AML-193 (cell line): ENCODE measurements around the gene EGLN2.
A peak's percentile ranks its signal among the peaks of the same experiment; 100 is the strongest.
"Not testable (repeated sequence)": the region's sequence is repeated elsewhere in the genome, so short reads cannot be mapped to it uniquely, and the experiment has no call there.

Experiments
- DNase-seq, 2 experiments: peaks; one replicate each; lab custom pipeline; 2025; lab: John Stamatoyannopoulos, UW

Gene EGLN2

DNA sequence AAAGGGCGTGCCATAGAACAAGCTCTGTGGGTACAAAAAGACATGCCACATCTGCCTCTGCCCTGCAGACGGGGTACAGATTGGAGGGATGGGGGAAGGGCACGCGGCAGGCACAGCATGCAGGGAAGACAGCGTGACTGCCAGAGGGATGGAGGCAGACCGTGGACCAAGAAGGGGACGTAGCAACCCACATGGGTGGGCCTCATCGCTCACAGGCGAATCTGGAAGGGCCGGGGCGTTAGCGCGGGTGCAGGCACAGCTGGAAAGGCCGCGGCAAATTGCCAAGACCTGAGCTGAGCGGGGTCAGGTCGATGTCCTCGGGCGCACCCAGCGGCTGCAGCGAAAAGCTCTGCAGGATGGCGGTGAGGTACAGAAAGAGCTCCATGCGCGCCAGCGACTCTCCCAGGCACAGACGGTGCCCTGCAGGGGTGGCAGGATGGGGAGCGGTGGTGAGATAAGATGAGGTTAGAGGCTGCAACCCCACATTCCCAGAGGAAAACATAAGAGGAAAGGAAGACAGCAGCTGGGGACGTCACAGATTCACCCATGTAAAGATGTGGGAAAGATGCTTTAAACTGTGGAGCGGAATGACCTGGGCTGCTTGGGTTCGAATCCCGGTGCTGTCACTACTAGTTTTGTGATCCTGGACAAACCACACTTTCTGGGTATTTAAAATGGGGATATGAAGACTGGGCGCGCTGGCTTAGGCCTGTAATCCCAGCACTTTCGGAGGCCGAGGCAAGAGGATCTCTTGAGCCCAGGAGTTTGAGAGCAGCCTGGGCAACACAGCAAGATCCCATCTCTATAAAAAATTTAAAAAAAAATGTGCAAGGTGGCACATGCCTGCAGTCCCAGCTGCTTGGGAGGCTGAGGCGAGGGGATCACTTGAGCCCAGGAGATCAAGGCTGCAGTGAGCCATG lies 19.7 kb downstream of the EGLN2 start:
- DNase-seq: not testable (repeated sequence)

DNA sequence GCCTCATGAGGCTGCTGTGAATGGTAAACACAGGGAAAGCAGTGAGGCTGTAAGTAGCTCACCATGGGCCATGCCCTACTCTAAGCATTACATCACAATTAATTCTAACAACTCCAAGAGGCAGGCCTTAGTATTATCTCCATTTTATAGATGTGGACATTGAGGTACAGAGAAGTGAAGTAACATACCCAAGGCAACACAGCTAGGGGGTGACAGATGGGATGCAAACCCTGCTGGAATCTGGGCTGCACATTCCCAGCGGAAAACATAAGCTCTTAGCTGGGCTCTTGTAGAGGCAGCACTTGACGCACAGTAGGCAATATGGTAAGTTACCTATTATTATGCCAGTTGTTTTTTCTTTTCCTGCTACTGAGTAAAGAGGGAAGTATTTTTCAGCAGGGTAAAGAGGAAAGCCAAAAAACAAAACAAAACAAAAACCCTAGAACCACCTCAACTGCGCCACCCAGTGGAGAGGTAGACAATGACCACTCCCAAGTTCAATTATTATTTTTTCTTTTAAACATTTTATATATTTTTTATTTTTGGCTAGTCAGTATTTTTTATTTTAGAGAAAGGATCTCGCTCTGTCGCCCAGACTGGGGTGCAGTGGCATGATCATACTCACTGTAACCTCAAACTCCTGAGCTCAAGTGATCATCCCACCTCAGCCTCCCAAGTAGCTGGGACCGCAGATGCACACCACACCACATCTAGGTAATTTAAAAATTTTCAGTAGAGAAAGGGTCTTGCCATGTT lies 20.7 kb downstream of the EGLN2 start:
- DNase-seq: peak; percentile 44 to 53

DNA sequence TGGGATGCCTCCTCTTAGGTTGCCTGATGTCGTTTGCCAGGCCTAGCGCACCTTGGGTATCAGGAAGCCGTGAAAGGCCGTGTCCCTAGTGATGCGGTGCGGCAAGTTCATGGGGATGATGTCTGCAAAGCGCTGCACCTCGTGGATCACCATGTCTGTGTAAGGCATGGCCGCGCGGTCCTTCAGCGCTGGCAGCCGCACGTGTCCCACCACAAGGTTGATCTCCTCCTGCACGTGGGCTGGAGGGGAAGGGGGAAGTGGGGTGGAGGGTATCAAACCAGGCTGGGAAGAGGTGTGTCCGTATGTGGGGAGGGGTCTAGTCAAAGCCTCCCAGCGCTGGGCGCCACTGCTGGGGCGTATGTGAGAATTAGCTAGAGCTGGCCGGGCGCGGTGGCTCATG lies 23.2 kb downstream of the EGLN2 start:
- no peak for DNase-seq

DNA sequence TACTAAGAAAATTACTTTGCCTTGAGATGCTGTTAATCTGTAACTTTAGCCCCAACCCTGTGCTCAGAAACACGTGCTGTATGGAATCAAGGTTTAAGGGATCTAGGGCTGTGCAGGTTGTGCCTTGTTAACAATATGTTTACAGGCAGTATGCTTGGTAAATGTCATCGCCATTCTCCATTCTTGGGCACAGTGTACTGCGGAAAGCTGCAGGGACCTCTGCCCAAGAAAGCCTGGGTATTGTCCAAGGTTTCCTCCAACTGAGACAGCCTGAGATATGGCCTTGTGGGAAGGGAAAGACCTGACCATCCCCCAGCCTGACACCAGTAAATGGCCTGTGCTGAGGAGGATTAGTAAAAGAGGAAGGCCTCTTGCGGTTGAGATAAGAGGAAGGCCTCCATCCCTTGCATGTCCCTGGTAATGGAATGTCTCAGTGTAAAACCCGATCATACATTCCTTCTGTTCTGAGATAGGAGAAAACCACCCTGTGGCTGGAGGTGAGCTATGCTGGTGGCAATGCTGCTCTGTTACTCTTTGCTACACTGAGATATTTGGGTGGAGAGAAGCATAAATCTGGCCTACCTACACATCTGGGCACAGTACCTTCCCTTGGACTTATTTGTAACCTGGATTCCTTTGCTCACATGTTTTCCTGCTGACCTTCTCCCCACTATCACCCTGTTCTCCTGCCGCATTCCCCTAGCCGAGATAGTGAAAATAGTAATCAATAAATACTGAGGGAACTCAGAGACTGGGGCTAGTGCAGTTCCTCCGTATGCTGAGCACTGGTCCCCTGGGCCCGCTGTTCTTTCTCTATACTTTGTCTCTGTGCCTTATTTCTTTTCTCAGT lies 23.9 kb downstream of the EGLN2 start:
- peak; percentile 58 to 65 for DNase-seq

DNA sequence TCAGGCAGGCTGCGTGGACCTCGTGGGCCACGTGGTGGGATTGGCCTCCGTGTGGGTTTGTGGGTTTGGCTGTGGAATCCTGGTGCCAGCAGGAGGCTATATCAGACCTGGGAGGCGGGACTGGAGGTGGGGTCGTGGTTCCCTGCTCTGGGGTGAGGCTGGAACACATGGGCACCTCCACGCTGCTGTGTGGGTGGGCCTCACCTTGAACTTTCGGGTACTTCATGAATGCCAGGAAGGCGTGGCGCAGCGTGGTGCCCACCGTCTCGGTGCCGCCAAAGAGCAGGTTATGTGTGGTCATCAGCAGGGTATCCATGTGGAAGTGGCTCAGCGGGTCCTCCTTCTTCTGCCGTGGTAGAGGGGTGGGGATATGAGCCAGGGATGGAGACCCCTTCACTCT lies 25.9 kb downstream of the EGLN2 start:
- not testable (repeated sequence) for DNase-seq

DNA sequence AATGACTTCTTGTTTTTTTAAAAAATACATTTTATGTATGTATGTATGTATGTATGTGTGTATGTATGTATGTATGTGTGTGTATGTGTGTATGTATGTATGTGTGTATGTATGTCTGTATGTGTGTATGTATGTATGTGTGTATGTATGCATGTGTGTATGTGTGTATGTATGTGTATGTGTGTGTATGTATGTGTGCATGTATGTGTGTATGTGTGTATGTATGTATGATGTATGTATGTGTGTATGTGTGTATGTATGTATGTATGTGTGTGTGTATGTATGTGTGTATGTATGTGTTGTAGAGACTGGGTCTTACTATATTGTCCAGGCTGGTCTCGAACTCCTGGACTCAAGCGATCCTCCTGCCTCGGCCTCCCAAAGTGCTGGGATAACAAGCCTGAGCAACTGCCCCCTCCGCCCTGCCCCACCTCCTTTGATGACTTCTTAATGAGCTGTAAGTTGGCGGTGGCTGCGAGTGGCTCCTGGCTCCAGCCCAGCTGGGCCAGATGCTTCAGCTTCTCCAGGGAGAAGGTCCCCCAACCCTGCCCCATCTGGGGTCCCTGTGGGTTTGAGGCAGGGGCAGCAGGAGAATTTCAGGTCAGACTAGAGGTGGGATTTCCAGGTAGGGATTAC lies 26.6 kb downstream of the EGLN2 start:
- not testable (repeated sequence) for DNase-seq

DNA sequence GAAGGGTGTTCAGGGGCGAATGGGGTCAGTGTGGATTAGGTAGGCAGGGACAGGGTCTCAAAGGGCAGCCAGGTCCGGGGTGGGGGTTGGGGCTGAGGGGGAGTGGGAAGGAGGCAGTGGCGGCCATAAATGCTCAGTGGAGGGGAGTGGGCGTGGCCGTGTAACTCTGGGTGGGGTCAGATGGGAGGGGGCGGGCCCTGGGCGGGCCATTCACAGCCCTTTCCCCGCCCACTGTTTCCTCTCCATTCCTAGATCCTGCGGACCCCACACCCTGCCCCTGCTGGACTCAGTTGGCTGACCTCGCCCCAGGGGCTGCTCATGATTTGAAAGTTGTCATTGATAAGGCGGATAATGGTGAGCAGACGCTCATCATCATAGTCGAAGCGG lies 27.3 kb downstream of the EGLN2 start:
- not testable (repeated sequence) for DNase-seq

DNA sequence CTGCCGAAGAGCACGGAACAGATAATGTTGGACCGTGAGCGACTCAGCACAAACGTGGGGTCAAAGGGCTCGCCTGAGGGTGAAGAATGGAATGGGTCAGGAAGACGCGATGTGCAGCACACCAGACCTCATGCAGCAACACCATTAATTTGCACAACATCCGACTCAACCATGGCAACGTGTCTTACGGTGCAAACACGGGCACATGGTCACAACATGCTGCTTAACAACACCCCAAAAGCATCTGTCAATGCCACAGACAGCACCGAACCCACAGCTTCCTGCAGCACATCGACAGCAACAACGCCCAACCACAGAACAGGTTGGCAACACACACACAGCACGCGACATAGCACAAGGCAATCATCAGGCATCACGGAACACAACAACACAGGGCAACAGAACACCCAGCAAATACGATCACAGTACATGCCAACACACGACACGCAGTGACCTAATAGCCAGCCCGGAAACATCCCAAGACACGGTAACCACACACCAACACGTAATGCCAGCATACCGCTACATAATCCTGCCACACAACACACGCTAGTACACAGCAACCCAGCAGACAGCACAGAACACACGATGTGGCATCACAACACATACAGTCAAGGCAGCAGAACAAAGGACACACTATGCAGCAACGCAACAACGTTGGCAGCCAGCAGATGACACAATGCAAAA lies 27.9 kb downstream of the EGLN2 start:
- not testable (repeated sequence) for DNase-seq

DNA sequence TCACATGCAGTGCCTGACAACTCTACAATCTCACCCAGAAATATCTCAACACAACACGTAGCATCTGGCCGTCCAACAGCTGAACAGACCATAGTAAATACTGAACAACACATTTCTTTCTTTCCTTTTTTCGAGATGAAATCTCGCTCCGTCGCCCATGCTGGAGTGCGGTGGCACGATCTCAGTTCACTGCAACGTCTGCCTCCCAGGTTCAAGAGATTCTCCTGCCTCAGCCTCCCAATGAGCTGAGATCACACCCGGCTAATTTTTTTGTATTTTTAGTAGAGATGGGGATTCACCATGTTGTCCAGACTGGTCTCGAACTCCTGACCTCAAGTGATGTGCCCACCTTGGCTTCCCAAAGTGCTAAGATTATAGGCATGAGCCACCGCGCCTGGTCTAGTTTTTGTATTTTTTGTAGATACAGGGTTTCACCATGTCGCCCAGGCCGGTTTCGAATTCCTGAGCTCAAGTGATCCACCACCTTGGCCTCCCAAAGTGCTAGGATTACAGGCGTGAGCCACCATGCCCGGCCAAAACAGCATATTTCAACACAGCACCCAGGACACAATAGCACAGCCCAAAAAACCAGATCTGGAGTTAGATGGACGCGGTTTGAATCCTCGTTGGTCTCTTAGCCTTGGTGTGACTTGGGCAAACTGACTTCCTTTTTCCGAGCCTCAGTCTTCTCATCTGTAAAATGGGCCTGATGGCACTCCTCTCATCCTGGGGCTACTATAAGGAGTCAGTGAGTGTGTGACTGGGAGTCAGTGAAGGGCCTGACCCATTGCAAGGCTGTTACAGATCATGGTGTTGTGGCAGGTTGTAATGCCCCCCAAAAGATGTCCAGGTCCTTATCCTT lies 28.6 kb downstream of the EGLN2 start:
- no peak for DNase-seq

DNA sequence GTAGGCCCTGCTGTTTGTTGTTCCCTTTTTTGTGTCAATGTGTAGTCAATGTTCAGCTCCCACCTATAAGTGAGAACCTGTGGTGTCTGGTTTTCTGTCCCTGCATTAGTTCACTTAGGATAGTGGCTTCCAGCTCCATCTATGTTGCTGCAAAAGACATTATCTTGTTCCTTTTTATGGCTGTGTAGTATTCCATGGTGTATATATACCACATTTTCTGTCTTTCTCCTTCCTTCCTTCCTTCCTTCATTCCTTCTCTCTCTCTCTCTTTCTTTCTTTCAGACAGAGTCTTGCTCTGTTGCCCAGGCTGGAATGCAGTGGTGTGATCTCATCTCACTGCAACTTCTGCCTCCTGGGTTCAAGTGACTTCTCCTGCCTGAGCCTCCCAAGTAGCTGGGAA lies 30.2 kb downstream of the EGLN2 start:
- no peak for DNase-seq

DNA sequence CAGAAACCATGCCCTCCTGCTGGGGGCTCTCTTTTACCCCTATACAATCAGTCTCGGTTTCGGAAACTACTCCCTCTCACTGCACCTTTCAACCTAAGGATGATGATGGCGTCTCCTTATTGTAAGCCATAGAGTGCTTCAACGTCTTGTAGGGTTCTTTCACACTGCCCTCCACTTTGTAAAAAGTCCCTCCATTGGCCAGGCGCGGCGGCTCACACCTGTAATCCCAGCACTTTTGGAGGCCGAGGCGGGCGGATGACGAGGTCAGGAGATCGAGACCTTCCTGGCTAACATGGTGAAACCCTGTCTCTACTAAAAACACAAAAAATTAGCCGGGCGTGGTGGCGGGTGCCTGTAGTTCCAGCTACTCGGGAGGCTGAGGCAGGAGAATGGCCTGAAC lies 31.8 kb downstream of the EGLN2 start:
- not testable (repeated sequence) for DNase-seq

DNA sequence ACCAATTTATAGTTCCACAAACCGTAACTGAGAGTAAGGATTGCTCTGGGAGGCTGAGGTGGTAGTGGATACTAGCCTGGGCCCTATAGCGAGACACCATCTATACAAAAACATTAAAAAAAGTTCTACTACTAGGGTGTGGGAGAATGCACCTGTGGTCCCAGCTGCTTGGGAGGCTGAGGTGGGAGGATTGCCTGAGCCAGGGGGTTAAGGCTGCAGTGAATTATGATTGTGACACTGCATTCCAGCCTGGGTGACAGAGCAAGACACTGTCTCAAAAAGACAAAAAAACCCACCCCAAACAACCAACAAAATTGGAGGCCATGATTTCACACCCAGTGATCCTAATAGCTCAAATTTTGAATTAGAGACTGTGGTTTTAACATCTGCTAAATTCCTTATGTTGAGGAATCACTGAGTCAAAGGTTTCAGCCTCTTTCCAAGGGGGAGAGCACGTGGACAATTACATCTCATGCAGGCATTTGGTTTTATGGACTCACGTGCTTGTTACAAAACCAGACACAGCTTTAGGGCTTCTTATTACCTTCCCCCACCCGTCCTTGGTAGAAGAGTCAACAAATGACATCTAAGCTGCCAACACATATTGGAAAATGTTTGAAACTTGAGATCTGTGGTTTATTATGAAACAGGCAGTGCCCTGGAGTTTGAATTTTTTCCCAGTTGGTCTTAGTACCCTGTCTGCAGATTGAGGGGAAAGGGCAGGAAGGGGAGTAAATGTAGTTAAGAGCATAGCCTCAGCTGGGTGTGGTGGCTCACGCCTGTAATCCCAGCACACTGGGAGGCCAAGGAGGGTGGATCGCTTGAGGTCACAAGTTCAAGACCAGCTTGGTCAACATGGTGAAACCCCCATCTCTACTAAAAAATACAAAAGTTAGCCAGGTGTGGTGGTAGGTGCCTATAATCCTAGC lies 32.8 kb downstream of the EGLN2 start:
- peak; percentile 58 to 66 for DNase-seq

DNA sequence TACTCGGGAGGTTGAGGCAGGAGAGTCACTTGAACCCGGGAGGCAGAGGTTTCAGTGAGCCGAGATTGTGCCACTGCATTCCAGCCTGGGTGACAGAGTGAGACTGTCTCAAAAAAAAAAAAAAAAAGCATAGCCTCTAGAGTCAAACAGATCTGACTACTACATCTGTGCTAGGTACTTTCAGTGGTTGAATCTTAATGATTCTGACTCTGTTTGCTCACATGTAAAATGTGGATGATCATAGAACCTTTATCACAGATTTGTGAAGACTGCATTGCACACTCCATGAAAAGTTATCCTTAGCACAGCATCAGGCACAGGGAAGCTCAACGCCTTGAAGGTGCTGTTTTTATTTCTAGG lies 33.4 kb downstream of the EGLN2 start:
- not testable (repeated sequence) for DNase-seq

DNA sequence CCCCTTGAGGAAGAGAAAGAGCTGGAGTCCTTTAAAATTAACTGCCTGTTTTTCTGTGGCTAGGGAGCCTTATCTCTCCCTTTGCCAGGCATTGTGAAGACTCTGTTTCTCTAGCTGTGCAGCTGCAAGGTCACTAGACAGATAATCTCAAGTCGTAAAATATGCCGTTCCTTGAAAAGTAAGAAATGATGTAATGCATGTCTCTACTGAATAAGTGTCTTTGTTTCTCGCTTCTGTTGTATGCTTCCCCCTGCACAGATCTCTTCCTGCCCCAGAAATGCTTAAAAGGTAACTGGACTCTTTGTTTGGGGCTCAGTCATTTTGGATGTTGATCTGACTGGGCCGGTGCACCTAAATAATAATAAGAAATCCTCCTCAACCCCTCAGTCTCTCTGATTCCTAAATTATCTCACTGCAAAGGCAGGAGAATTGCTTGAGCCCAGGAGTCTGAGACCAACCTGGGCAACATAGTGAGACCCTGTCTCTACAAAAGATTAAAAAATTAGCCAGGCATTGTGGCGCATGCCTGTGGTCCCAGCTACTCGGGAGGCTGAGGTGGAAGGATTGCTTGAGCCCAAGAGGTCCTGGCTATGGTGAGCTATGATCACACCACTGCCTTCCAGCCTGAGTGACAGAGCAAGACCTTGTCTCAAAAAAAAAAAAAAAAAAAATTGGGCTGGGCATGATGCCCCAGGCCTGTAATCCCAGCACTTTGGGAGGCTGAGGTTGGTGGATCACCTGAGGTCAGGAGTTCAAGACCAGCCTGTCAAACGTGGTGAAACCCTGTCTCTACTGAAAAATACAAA lies 34.9 kb downstream of the EGLN2 start:
- DNase-seq: not testable (repeated sequence)

DNA sequence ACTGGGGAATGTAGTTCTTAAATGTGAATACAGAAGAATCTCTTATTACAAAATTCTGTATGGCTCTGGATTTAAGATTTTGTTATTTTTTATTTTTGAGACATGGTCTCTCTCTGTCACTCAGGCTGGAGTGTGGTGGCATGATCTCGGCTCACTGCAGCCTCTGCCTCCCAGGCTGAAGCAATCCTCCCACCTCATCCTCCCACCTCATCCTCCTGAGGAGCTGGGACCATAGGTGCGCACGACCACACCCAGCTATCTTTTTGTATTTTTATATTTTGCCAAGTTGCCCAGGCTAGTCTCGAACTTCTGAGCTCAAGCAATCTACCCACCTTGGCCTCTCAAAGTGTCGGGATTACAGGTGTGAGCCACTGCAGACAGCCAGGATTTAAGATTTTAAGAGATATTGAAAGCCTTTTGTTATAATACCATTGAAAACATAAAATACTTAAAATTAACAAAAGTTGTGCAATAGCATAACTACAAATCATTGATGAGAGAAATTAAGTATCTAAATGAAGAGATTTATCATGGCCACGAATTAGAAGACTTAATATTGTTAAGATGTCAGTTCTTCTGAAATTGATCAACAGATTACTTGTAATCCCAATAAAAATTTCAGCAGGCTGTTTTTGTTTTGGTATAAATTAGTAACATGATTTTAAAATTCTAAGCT lies 37.9 kb downstream of the EGLN2 start:
- no peak for DNase-seq

DNA sequence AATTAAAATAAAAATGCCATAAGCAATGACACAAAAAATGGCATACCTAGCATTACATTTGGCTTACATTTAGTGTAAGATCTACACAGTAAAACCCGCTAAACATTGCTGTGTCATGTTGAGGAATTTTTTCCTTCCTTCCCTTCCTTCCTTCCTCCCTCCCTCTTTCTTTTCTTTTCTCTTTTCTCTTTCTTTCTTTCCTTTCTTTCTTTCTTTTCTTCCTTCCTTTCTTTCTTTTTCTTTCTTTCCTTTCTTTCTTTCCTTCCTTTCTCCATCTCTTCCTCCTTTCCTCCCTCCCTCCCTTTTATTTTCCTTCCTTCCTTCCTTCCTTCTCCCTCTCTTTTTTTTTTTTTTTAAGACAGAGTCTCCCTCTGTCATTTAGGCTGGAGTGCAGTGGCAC lies 39.5 kb downstream of the EGLN2 start:
- not testable (repeated sequence) for DNase-seq

DNA sequence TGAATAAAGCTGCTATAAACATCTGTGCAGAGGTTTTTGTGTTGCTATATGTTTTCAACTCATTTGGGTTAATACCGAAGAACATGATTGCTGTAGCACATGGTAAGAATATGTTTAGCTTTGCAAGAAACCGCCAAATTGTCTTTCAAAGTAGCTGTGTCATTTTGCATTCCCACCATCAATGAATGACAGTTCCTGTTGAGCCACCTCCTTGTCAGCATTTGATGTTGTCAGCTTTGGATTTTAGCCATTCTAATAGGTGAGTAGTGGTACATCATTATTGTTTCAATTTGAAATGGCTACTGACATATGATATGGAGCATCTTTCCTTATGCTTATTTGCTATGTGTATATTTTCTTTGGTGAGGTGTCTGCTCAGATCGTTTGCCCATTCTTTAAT lies 43.0 kb downstream of the EGLN2 start:
- DNase-seq: not testable (repeated sequence)
